T-helper 2 cell (primary cell): ENCODE measurements around the gene SULT1C3.

ENCODE experiments used
- DNase-seq, 5 experiments: peaks; one replicate each; pipeline versions ENCODE4 v3.0.0 to v3.0.0-alpha.2; 2012 to 2022

Gene SULT1C3

GRCh38 chr2:108309903-108310302 is 70.1 kb downstream of the SULT1C3 start:
- DNase-seq, result no peak
